T-helper 9 cell (primary cell): Measurements from ENCODE around the gene COL17A1.

Source experiments
- DNase-seq: peaks from one replicate; pipeline ENCODE4 v3.0.0-alpha.2; 2020

The COL17A1 gene

GRCh38 chr10:103985726-103986125, 100.0 kb downstream of the COL17A1 start:
- no peak for DNase-seq

DNA sequence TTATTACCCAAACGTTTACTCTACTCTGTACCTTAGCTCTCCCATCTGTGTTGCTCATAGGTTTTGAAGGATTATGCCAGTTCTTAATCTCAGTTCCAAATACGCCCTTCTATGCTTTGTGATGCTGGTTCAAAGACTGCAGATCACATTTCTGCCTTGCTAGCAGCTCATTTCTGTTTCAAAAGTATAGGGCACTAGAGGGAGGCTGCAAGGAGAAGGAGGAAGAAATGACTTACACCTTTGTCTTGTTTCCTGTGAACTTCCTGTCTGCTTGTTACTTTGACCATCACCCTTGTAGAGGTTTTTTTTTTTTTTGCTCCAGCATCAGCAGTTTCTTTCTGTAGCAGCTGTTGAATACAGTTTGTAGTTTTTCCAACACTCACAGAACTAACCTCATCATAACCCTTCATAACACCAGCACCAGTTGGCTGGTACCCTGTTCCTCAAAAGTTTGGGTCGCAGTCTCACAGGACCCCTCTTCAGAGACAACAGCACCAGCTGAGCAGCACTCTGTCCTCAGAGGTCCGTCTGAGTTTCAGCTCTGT, 102.2 kb downstream of the COL17A1 start:
- no peak for DNase-seq

- no peak for DNase-seq
Measured at GRCh38 chr10:103982639-103983038, 103.0 kb downstream of the COL17A1 start.
